Measurements from ENCODE around the gene KIAA1549.
"Not testable (repeated sequence)": the region's sequence is repeated elsewhere in the genome, so short reads cannot be mapped to it uniquely, and the experiment has no call there.

KIAA1549 gene

GRCh38 chr7:138802706-138803105 lies 178.5 kb downstream of the KIAA1549 start:
- FAIRE-seq: no peak

GRCh38 chr7:138801256-138801655 lies 179.9 kb downstream of the KIAA1549 start:
- FAIRE-seq: no peak

- no peak for FAIRE-seq
These were observed 181.7 kb downstream of the KIAA1549 start for GRCh38 chr7:138799336-138800000.

- FAIRE-seq: no peak
These were observed 182.4 kb downstream of the KIAA1549 start for GRCh38 chr7:138798836-138799235.

GRCh38 chr7:138797715-138798320 lies 183.4 kb downstream of the KIAA1549 start, which contains the start of the genes ATP6V0A4 and TMEM213:
Gene ATP6V0A4 (minus strand): TSS chr7:138798196. CDS start chr7:138771247, 26,949 bp downstream.
Gene TMEM213 (plus strand): TSS chr7:138797994. CDS start chr7:138798105, 111 bp downstream.
- no peak for FAIRE-seq

- not testable (repeated sequence) for FAIRE-seq
These were observed 184.1 kb downstream of the KIAA1549 start for GRCh38 chr7:138797046-138797445.

- FAIRE-seq: no peak
These were observed 185.1 kb downstream of the KIAA1549 start for GRCh38 chr7:138796038-138796615.

GRCh38 chr7:138785587-138786437 lies 195.4 kb downstream of the KIAA1549 start:
- no peak for FAIRE-seq

- no peak for FAIRE-seq
These were observed 196.5 kb downstream of the KIAA1549 start for GRCh38 chr7:138784692-138785091.

Data from G401.6 (cell line).